ENCODE measurements around the gene RNASEH2B. TPM values are rescaled to one million over a fixed set of nuclear protein-coding genes. Genes with fewer than 3 reads are reported as not detected.

Gene RNASEH2B
- total and polyA plus RNA-seq, 9 of the 15 experiments (the other 6 are each of a cell fraction or from before 2014, with no cell fraction given): 26.3 to 109 (median 62.5) TPM

GRCh38 chr13:50955798-50956197 is 46.2 kb downstream of the RNASEH2B start:
- Histone ChIP-seq H3K27me3 (ENCODE audit: control insufficient read depth in 2 of 2, insufficient read depth in 2 of 2, low read length in 2 of 2) (no peaks in the 10 kb centered on the region), H3K27ac (ENCODE audit: extremely low read depth, low read depth, low read length) (no peak overlapping the region), H3K36me3 (ENCODE audit: control insufficient read depth, insufficient read depth, low read length) (peaks cover 11% of the 10 kb centered on the region; the same call in 2 of the 3 replicates), H3K4me3 (no peak overlapping the region), H3K9me3 (replicated peaks; ENCODE audit: control insufficient read depth, insufficient read depth, low read depth, low read length) (no peaks in the 10 kb centered on the region), H3K4me1 (replicated peaks in 1 of 2; ENCODE audit: control insufficient read depth in 2 of 2, insufficient read depth in 2 of 2, low read length in 2 of 2) (no peaks in the 10 kb centered on the region), H3K9ac (ENCODE audit: insufficient read depth in 1 of 2, low read depth in 2 of 2, low read length in 2 of 2) (no peak overlapping the region), H3K4me2 (ENCODE audit: insufficient read depth, low read length) (no peak overlapping the region), H4K20me1 (replicated peaks; ENCODE audit: control insufficient read depth, insufficient read depth, low read length) (no peaks in the 10 kb centered on the region), H3K9me1 (ENCODE audit: control insufficient read depth, insufficient read depth, low read length) (no peaks in the 10 kb centered on the region), H2AFZ (ENCODE audit: low read depth, low read length) (no peak overlapping the region), H3K79me2 (ENCODE audit: control insufficient read depth, insufficient read depth, low read length) (no peaks in the 10 kb centered on the region)
- ATAC-seq: no peak
- ChIA-PET POLR2A (no interaction called here), CTCF (ENCODE audit: low intra/inter-chr PET ratio) (no interaction called here)
- intact Hi-C loops (cut with micrococcal nuclease): no loop called here
- TF ChIP-seq ZBTB34 (CRISPR knock-in tag; IDR thresholded peaks at IDR 0.05) (no peak), PRDM10 (IDR thresholded peaks at IDR 0.05; ENCODE audit: partially characterized antibody) (peak; percentile 53)
- whole genome bisulfite sequencing (ENCODE audit: insufficient coverage, low coverage, missing lambda C conversion rate): 100% methylated on average over 1 of the region's 1 CpG
- FAIRE-seq: no peak
- BruUV-seq (replicated peaks): no TSS peak
- no peak for DNase-seq (ENCODE audit: extremely low read depth in 1 of 4, low spot score in 3 of 4)
- in situ Hi-C loops (cut with MboI): no loop called here

All from K562 (cell line).